Breast epithelium (tissue), 3 donors: ENCODE results near the gene MAPRE3.

Source experiments
- CTCF ChIP-seq, 3 donors: fragments of 450-650 bp; IDR thresholded peaks; one replicate each; pipeline ENCODE4 v1.5.1; 2016 to 2017; ENCODE audit warnings: antibody characterized with exemption in 3 of 3, mild to moderate bottlenecking in 3 of 3, moderate library complexity in 3 of 3
- POLR2A ChIP-seq: fragments of 450-650 bp; IDR thresholded peaks from one replicate; pipeline ENCODE4 v1.6.1; 2016; ENCODE audit warnings: antibody characterized with exemption, mild to moderate bottlenecking, moderate library complexity

GRCh38 chr2:27071277-27071989 is 101.0 kb downstream of the MAPRE3 start, which contains the start of gene OST4:
- TF ChIP-seq CTCF (IDR thresholded peaks at IDR 0.05) (no peak), POLR2A (no peak)
